Mesothelial cell of epicardium (in vitro differentiated cells): Measurements from ENCODE around the gene DIPK1C. TPM values are rescaled to one million over a fixed set of nuclear protein-coding genes. Genes with fewer than 3 reads are reported as not detected.

Experiments used
- DNase-seq, 2 experiments: peaks; one replicate each; pipeline ENCODE4 v3.0.0; 2021; ENCODE audit warnings: low spot score in 2 of 2; ENCODE audit not compliant: unreplicated experiment in 2 of 2
- H3K27ac Mint-ChIP-seq: 2 replicates; pipeline ENCODE4 v1.8.0; 2021; ENCODE audit warnings: mixed read lengths
- H3K27me3 Mint-ChIP-seq: 2 replicates; pipeline ENCODE4 v1.8.0; 2021; ENCODE audit warnings: low read depth, mixed read lengths
- H3K36me3 Mint-ChIP-seq: 2 replicates; pipeline ENCODE4 v1.8.0; 2021; ENCODE audit warnings: mixed read lengths
- H3K4me1 Mint-ChIP-seq: 2 replicates; pipeline ENCODE4 v1.8.0; 2021; ENCODE audit warnings: mixed read lengths
- H3K4me3 Mint-ChIP-seq: 2 replicates; pipeline ENCODE4 v1.8.0; 2021; ENCODE audit warnings: mild to moderate bottlenecking, moderate library complexity, mixed read lengths
- H3K9me3 Mint-ChIP-seq: 2 replicates; pipeline ENCODE4 v1.8.0; 2021; ENCODE audit warnings: mixed read lengths
- total RNA-seq: library from RNA; stranded (reverse); gene quantifications from 3 replicates; pipeline ENCODE4 v1.2.1, GENCODE V29; 2021
- TF ChIP-seq, protein P1 (sequence below): fragments of 200-600 bp; sonication (generic); IDR thresholded peaks from one replicate; pipeline ENCODE4 v1.5.0; 2021; ENCODE audit warnings: antibody characterized with exemption; ENCODE audit not compliant: unreplicated experiment

DIPK1C gene
- total RNA-seq, 1 donor from 2014 or later: not detected

DNA sequence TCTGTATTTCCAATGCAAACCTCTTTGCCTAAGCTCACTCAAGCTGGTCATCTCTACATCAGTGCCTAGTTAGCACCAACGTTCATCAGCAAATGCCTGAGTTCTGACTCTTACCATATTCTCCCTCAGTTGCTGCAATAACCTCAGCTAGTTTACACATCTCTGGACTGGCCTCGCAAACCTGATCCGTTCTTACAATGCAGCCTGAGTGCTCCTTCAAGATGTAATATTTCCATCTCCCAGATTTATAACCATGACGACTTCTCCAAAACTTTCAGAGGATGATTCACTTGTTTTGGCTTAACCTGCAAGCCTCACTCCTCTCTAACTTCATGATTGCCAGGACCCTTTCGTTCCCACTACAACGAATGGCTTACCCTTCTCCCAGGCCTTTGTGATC, 69.7 kb downstream of the DIPK1C start:
- Mint-ChIP-seq H3K27me3 (peaks cover 40% of the 10 kb centered on the region), H3K27ac (no peak overlapping the region), H3K9me3 (no peaks in the 10 kb centered on the region), H3K4me1 (peaks cover 6% of the 10 kb centered on the region), H3K4me3 (no peak overlapping the region), H3K36me3 (no peaks in the 10 kb centered on the region)
- TF ChIP-seq, protein P1, sequence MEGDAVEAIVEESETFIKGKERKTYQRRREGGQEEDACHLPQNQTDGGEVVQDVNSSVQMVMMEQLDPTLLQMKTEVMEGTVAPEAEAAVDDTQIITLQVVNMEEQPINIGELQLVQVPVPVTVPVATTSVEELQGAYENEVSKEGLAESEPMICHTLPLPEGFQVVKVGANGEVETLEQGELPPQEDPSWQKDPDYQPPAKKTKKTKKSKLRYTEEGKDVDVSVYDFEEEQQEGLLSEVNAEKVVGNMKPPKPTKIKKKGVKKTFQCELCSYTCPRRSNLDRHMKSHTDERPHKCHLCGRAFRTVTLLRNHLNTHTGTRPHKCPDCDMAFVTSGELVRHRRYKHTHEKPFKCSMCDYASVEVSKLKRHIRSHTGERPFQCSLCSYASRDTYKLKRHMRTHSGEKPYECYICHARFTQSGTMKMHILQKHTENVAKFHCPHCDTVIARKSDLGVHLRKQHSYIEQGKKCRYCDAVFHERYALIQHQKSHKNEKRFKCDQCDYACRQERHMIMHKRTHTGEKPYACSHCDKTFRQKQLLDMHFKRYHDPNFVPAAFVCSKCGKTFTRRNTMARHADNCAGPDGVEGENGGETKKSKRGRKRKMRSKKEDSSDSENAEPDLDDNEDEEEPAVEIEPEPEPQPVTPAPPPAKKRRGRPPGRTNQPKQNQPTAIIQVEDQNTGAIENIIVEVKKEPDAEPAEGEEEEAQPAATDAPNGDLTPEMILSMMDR: no peak
- DNase-seq: no peak

Other genes with a start within 250 kb of the DIPK1C start
- 36.5 to 46.5 TPM (median 37.6 TPM) in 3 replicates for gene CYB5A, start 165.3 kb downstream of the DIPK1C start, total RNA-seq
- not detected in 3 replicates for gene C18orf63, start 141.5 kb downstream of the DIPK1C start, total RNA-seq
- gene CNDP2, start 39.1 kb upstream of the DIPK1C start, total RNA-seq: 195 to 198 TPM (median 197 TPM) in 3 replicates
- gene CNDP1, start 77.2 kb upstream of the DIPK1C start, total RNA-seq: 0.40 to 0.75 TPM (median 0.41 TPM) in 3 replicates
- 22.1 to 24.9 TPM (median 23.1 TPM) in 3 replicates for gene ZNF407, start 140.6 kb upstream of the DIPK1C start, total RNA-seq